Measurements from ENCODE around the gene NEDD9.

GRCh38 chr6:11214901-11215300 lies 17.6 kb downstream of the NEDD9 start:
- TF ChIP-seq YY1 (IDR thresholded peaks at IDR 0.05; ENCODE audit: low read depth) = no peak
- TF ChIP-seq MAX (IDR thresholded peaks at IDR 0.05) = no peak
- TF ChIP-seq TEAD4 (IDR thresholded peaks at IDR 0.05) = no peak
- TF ChIP-seq FOXM1 (IDR thresholded peaks at IDR 0.05; ENCODE audit: borderline replicate concordance, low read depth) = no peak
- TF ChIP-seq CEBPB (IDR thresholded peaks at IDR 0.05) = no peak
- TF ChIP-seq TAF1 (IDR thresholded peaks at IDR 0.05; ENCODE audit: low read depth) = no peak
- no peak for TF ChIP-seq EGR1 (IDR thresholded peaks at IDR 0.05)
- TF ChIP-seq EP300 (IDR thresholded peaks at IDR 0.05; ENCODE audit: borderline replicate concordance) = no peak
- TF ChIP-seq, protein P1, sequence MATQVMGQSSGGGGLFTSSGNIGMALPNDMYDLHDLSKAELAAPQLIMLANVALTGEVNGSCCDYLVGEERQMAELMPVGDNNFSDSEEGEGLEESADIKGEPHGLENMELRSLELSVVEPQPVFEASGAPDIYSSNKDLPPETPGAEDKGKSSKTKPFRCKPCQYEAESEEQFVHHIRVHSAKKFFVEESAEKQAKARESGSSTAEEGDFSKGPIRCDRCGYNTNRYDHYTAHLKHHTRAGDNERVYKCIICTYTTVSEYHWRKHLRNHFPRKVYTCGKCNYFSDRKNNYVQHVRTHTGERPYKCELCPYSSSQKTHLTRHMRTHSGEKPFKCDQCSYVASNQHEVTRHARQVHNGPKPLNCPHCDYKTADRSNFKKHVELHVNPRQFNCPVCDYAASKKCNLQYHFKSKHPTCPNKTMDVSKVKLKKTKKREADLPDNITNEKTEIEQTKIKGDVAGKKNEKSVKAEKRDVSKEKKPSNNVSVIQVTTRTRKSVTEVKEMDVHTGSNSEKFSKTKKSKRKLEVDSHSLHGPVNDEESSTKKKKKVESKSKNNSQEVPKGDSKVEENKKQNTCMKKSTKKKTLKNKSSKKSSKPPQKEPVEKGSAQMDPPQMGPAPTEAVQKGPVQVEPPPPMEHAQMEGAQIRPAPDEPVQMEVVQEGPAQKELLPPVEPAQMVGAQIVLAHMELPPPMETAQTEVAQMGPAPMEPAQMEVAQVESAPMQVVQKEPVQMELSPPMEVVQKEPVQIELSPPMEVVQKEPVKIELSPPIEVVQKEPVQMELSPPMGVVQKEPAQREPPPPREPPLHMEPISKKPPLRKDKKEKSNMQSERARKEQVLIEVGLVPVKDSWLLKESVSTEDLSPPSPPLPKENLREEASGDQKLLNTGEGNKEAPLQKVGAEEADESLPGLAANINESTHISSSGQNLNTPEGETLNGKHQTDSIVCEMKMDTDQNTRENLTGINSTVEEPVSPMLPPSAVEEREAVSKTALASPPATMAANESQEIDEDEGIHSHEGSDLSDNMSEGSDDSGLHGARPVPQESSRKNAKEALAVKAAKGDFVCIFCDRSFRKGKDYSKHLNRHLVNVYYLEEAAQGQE (IDR thresholded peaks at IDR 0.05; ENCODE audit: low read depth) = no peak
- TF ChIP-seq NFIC (IDR thresholded peaks at IDR 0.05) = no peak
- TF ChIP-seq USF1 (IDR thresholded peaks at IDR 0.05) = no peak
- no peak for TF ChIP-seq RAD21 (IDR thresholded peaks at IDR 0.05; ENCODE audit: low read depth)
- TF ChIP-seq ZBTB7A (IDR thresholded peaks at IDR 0.05; ENCODE audit: low read depth) = no peak

Data from Ishikawa (cell line).